ENCODE results near the gene PMF1.
"Not testable (repeated sequence)": the region's sequence is repeated elsewhere in the genome, so short reads cannot be mapped to it uniquely, and the experiment has no call there.

PMF1 gene

GRCh38 chr1:156195853-156196252 lies 17.0 kb upstream of the PMF1 start:
- no peak overlapping the region for H3K27ac ChIP-seq
- no peak for DNase-seq (ENCODE audit: low read depth, low spot score)

DNA sequence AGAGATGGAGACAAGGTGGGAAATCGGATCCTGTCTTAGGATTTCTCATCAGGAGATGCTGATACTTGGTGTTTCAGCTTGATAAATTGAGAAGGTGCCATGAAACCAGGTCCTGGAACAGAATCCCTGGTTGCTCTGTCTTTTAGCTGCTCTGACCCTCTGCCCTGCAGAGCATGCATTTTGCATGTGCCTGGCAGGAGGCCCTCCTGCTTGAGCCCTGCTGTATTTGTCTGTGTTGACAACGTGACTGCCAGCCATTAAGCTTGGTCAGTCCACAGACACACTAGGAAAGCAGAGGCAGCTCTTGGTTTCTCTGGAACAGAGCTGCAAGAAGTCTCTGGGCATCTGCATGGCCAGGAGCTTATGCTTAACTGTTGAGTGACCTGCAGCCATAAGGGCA lies 16.4 kb upstream of the PMF1 start:
- H3K27ac ChIP-seq: no peak overlapping the region
- DNase-seq (ENCODE audit: low read depth, low spot score): no peak

- H3K27ac ChIP-seq: no peak overlapping the region
- DNase-seq (ENCODE audit: low read depth, low spot score): no peak
These were observed 13.9 kb upstream of the PMF1 start for GRCh38 chr1:156198831-156199349.

DNA sequence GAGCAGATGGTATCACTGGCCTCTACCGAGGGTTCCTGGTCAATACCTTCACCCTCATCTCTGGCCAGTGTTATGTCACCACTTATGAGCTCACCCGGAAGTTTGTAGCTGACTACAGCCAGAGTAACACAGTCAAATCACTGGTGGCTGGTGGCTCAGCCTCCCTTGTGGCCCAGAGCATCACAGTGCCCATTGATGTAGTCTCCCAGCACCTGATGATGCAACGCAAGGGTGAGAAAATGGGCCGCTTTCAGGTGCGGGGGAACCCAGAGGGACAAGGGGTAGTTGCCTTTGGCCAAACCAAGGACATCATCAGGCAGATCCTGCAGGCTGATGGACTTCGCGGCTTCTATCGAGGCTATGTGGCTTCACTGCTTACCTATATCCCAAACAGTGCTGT lies 12.8 kb upstream of the PMF1 start:
- no peak for DNase-seq (ENCODE audit: low read depth, low spot score)
- no peak overlapping the region for H3K27ac ChIP-seq

DNA sequence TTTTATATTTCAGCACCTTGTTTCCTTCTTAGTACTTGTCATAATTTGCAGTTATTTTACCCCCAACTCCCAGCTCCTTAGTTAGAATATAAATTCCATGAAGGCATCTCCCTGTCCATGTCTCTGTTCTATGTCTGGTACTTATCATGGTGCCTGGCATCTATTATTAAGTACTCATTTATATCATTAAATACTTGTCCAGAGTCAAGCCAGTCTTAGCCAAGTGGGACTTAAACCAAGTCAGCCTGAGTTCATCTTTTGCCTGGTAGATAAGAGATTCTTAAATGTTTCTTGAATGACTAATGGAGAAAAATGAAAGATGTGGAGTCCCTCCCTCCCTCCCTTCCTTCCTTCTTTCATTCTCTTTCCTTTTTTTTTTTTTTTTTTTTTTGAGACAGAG lies 9.5 kb upstream of the PMF1 start:
- no peak for DNase-seq (ENCODE audit: low read depth, low spot score)
- H3K27ac ChIP-seq: no peak overlapping the region

DNA sequence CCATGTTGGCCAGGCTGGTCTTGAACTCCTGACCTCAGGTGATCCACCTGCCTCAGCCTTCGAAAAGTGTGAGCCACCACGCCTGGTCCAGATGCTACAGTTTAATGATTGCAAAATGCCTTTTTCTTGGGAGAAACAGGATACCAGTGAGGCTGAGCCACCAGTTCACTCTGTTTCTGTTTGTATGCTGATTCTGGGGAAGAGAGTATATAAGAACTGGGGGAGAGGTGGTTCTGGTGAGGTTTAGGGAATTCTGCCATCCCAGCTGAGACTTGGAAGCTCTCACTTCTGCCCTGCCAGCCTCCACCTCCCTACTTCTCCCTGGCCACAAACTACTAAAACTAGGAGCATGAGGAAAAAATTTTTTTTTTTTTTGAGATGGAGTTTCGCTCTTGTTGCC lies 8.1 kb upstream of the PMF1 start:
- DNase-seq (ENCODE audit: low read depth, low spot score): no peak

GRCh38 chr1:156211243-156211642 lies 1.6 kb upstream of the PMF1 start:
- DNase-seq (ENCODE audit: low read depth, low spot score): no peak
- H3K27ac ChIP-seq: no peak overlapping the region

More for the DNA sequence above, 8.1 kb upstream of the PMF1 start:
- no peak overlapping the region for H3K27ac ChIP-seq

DNA sequence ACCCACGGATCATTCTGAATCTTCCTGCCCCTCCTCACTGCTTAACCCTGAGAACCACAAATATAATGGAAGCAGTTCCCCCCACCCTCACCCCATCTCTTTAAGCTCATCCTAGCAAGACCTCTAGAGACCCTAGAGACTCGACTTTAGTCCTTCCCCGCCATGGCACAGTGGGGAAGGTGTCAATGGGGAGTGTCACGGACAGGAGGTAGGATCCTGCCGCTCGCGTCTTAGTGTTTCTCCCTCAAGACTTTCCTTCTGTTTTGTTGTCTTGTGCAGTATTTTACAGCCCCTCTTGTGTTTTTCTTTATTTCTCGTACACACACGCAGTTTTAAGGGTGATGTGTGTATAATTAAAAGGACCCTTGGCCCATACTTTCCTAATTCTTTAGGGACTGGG lies 677 bp upstream of the PMF1 start:
- peak overlapping the region; percentile 89 for H3K27ac ChIP-seq
- no peak for DNase-seq (ENCODE audit: low read depth, low spot score)

DNA sequence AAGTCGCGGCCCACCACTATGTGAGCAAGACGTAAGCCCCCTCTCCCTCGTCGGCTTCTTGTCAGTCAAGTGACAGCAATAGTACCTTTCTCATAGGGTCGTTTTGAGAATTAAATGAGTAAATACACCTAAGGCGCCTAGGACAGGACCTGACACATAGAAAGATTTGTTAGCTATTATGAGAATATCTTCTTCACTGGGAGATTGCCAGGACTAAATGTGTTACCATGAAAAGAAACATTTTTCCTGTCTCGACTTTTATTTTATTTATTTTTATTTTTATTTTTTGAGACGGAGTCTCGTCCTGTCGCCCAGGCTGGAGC lies 798 bp downstream of the PMF1 start:
- peak overlapping the region; percentile 89 for H3K27ac ChIP-seq
- DNase-seq (ENCODE audit: low read depth, low spot score): no peak

- H3K27ac ChIP-seq: peak overlapping the region; percentile 89
- peak; percentile 86 for DNase-seq (ENCODE audit: low read depth, low spot score)
These were observed 1.4 kb downstream of the PMF1 start for GRCh38 chr1:156214024-156214748.

GRCh38 chr1:156216361-156217086 lies 3.7 kb downstream of the PMF1 start:
- DNase-seq (ENCODE audit: low read depth, low spot score); H3K27ac ChIP-seq: not testable (repeated sequence)

- DNase-seq (ENCODE audit: low read depth, low spot score): peak; percentile 14
- peak overlapping the region; percentile 52 for H3K27ac ChIP-seq
These were observed 5.1 kb downstream of the PMF1 start for GRCh38 chr1:156217871-156218270.

- H3K27ac ChIP-seq: no peak overlapping the region
- no peak for DNase-seq (ENCODE audit: low read depth, low spot score)
These were observed 7.4 kb downstream of the PMF1 start for GRCh38 chr1:156220226-156220625.

GRCh38 chr1:156221986-156222692 lies 9.3 kb downstream of the PMF1 start:
- no peak overlapping the region for H3K27ac ChIP-seq

DNA sequence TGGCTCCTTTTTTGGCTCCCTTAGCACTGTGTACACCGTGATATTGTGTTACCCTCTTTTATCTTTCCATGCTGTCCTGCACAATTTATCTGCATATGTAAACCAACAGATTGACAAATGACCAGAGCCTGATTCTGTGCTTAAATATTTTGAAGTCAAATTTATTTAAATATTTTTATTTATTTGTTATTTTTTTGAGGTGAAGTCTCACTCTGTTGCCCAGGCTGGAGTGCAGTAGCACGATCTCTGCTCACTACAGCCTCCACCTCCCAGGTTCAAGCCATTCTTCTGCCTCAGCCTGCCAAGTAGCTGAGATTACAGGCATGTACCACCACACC lies 12.8 kb downstream of the PMF1 start:
- H3K27ac ChIP-seq: no peak overlapping the region
- DNase-seq (ENCODE audit: low read depth, low spot score): no peak

More at GRCh38 chr1:156221986-156222692, 9.3 kb downstream of the PMF1 start:
- no peak for DNase-seq (ENCODE audit: low read depth, low spot score)

DNA sequence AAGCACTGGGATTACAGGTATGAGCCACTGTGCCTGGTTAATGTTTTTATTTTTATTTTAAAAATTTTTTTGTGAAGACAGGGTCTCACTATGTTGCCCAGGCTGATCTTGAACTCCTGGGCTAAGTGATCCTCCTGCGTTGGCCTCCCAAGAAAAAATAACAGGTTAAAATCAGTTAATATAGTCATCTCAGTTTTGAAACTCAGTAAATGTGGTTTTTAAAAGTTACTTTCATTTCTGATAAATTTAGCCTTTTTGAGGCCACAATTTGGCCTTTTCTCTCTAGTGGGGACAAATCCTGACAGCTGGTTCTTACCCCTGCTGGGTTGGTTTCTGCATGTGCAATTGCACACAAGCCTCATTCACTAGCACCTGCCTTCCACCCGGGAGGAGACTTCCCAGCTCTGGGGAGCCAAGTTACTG lies 13.3 kb downstream of the PMF1 start:
- no peak overlapping the region for H3K27ac ChIP-seq
- DNase-seq (ENCODE audit: low read depth, low spot score): no peak

- DNase-seq (ENCODE audit: low read depth, low spot score): no peak
- no peak overlapping the region for H3K27ac ChIP-seq
These were observed 14.0 kb downstream of the PMF1 start for GRCh38 chr1:156226782-156227181.

DNA sequence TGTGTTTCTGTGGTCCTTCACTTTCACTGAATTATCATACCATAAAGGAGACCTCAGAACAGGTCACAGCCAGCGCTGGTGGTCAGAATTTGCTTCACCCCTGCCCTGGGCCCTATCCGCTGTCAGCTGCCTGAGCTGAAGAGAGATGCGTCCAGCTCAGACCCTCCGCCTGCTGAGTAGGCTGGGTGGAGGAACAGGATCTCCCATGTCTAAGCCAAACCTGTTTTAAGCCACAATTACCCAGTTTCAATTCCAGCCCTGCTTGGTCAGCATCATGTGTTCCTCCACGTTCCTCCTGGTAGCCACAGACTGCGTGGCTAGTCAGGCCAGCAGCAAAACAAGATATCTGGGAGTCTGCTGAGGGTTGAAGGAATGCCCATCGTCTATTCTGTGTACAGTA lies 15.7 kb downstream of the PMF1 start:
- H3K27ac ChIP-seq: no peak overlapping the region
- DNase-seq (ENCODE audit: low read depth, low spot score): no peak

DNA sequence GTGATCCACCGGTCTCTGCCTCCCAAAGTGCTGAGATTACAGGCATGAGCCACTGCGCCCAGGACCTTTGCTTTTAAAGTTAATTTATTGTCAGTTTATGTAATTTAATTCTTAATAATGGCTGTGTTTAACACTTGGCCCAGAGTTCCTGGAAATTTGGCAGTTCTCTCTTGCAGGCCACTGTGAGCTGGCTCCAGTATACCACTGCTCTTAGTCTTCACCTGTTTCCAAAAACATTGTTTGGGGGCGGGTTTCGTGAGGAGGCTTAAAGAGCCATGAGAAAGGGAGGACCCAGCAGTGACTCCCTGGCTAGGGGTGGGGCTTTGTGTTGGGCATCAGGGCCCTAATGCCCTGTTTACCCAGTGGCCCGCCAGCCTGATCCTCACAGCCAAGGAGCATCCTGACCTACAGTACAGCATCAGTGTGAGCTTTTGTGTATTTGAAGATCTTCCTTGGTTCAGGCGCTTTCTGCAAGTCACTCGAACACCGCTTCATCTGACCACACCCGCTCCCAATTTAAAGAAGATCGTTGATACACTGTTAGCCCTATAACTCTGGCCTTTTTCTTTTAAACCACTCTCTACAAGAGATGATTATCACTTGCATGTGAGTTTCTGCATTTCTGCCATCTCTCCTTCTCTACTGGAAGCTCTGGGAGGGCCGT lies 17.1 kb downstream of the PMF1 start:
- no peak overlapping the region for H3K27ac ChIP-seq
- no peak for DNase-seq (ENCODE audit: low read depth, low spot score)

DNA sequence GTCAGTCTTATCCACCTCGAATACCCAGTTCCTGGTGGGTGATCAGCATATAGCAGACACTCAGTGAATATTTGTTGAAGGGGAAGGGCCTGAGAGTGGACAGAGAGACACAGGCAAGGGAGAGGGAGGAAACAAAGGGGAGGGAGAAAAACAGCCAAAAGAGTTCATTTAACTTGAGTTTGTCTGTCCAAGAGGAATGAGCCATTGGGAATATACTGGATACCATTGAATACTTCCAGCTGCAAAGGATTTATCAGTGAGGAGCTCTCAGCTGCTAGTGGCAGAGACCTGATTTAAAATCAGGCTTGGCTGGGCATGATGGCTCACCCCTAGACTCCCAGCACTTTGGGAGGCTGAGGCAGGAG lies 17.6 kb downstream of the PMF1 start:
- DNase-seq (ENCODE audit: low read depth, low spot score): no peak
- H3K27ac ChIP-seq: no peak overlapping the region

All from epithelial cell of prostate (primary cell).